RWPE2 (cell line): ENCODE results near the gene ZC3H12D.

Experiments used
- ATAC-seq: fragments of 200-7000 bp; cut with Tn5 transposase; 3 replicates; pipeline ENCODE4 v1.9.1; 2021; ENCODE audit warnings: low read depth
- DNase-seq: peaks from one replicate; pipeline ENCODE4 v3.0.0-alpha.2; 2020; ENCODE audit warnings: low spot score
- H3K27ac ChIP-seq: fragments of 450-650 bp; 2 replicates; pipeline ENCODE4 v1.5.1; 2017; ENCODE audit warnings: mild to moderate bottlenecking; ENCODE audit not compliant: poor library complexity, severe bottlenecking
- H3K27me3 ChIP-seq: fragments of 250-450 bp; sonication (Bioruptor Pico); 2 replicates; pipeline ENCODE4 v1.5.1; 2021; ENCODE audit warnings: mild to moderate bottlenecking, moderate library complexity; ENCODE audit not compliant: insufficient read depth, poor library complexity, severe bottlenecking
- H3K36me3 ChIP-seq: fragments of 250-450 bp; sonication (Bioruptor Pico); 2 replicates; pipeline ENCODE4 v1.5.1; 2020; ENCODE audit warnings: low read depth, mild to moderate bottlenecking, moderate library complexity
- H3K4me1 ChIP-seq: fragments of 250-450 bp; sonication (Bioruptor Pico); 2 replicates; pipeline ENCODE4 v1.5.1; 2021; ENCODE audit warnings: mild to moderate bottlenecking, moderate library complexity; ENCODE audit not compliant: insufficient read depth, poor library complexity, severe bottlenecking
- H3K4me3 ChIP-seq: fragments of 250-450 bp; sonication (Bioruptor Pico); 2 replicates; pipeline ENCODE4 v1.5.1; 2021; ENCODE audit warnings: mild to moderate bottlenecking, moderate library complexity; ENCODE audit not compliant: severe bottlenecking
- H3K9me3 ChIP-seq: fragments of 250-450 bp; sonication (Bioruptor Pico); 2 replicates; pipeline ENCODE4 v1.5.1; 2021; ENCODE audit warnings: mild to moderate bottlenecking, moderate library complexity; ENCODE audit not compliant: severe bottlenecking
- CTCF ChIP-seq: fragments of 450-650 bp; IDR thresholded peaks from one replicate; pipeline ENCODE4 v1.5.1; 2017; ENCODE audit warnings: mild to moderate bottlenecking, moderate library complexity; ENCODE audit not compliant: poor library complexity, severe bottlenecking

Gene ZC3H12D

GRCh38 chr6:149510793-149511512 is 26.1 kb upstream of the ZC3H12D start:
- Histone ChIP-seq H3K27ac (no peak overlapping the region), H3K9me3 (no peaks in the 10 kb centered on the region), H3K36me3 (peaks cover 58% of the 10 kb centered on the region), H3K4me3 (no peak overlapping the region), H3K4me1 (no peaks in the 10 kb centered on the region), H3K27me3 (no peaks in the 10 kb centered on the region)
- DNase-seq (no peak), ATAC-seq (no peak)
- TF ChIP-seq CTCF = no peak

- DNase-seq = no peak
- Histone ChIP-seq H3K9me3 (no peaks in the 10 kb centered on the region), H3K36me3 (peaks cover 66% of the 10 kb centered on the region), H3K27ac (no peak overlapping the region), H3K4me1 (no peaks in the 10 kb centered on the region), H3K27me3 (no peaks in the 10 kb centered on the region), H3K4me3 (no peak overlapping the region)
- TF ChIP-seq CTCF = no peak
- no peak for ATAC-seq
Measured at GRCh38 chr6:149508485-149508884, 23.7 kb upstream of the ZC3H12D start.

- DNase-seq (no peak), ATAC-seq (no peak)
- Histone ChIP-seq H3K4me3 (no peak overlapping the region), H3K36me3 (peaks cover 39% of the 10 kb centered on the region), H3K9me3 (no peaks in the 10 kb centered on the region), H3K27me3 (no peaks in the 10 kb centered on the region), H3K27ac (no peak overlapping the region), H3K4me1 (no peaks in the 10 kb centered on the region)
- no peak for TF ChIP-seq CTCF
Measured at GRCh38 chr6:149503872-149504271, 19.1 kb upstream of the ZC3H12D start.

GRCh38 chr6:149503276-149503675 is 18.5 kb upstream of the ZC3H12D start:
- DNase-seq (no peak), ATAC-seq (no peak)
- no peaks in the 10 kb centered on the region for H3K4me1 ChIP-seq
- H3K27me3 ChIP-seq = no peaks in the 10 kb centered on the region
- no peak overlapping the region for H3K27ac ChIP-seq
- no peak for TF ChIP-seq CTCF
- no peak overlapping the region for H3K4me3 ChIP-seq
- peaks cover 33% of the 10 kb centered on the region for H3K36me3 ChIP-seq
- H3K9me3 ChIP-seq = no peaks in the 10 kb centered on the region

GRCh38 chr6:149501768-149502167 is 17.0 kb upstream of the ZC3H12D start:
- peaks cover 21% of the 10 kb centered on the region for H3K36me3 ChIP-seq
- no peak for TF ChIP-seq CTCF
- no peaks in the 10 kb centered on the region for H3K27me3 ChIP-seq
- no peak overlapping the region for H3K4me3 ChIP-seq
- no peak for ATAC-seq
- no peaks in the 10 kb centered on the region for H3K4me1 ChIP-seq
- H3K27ac ChIP-seq = no peak overlapping the region
- no peak for DNase-seq
- H3K9me3 ChIP-seq = no peaks in the 10 kb centered on the region
